ENCODE measurements around the gene BCL7B. TPM values are rescaled to one million over a fixed set of nuclear protein-coding genes. Genes with fewer than 3 reads are reported as not detected.

The BCL7B gene
- 38.6 and 39.3 TPM in 2 replicates for polyA plus RNA-seq (2013)

DNA sequence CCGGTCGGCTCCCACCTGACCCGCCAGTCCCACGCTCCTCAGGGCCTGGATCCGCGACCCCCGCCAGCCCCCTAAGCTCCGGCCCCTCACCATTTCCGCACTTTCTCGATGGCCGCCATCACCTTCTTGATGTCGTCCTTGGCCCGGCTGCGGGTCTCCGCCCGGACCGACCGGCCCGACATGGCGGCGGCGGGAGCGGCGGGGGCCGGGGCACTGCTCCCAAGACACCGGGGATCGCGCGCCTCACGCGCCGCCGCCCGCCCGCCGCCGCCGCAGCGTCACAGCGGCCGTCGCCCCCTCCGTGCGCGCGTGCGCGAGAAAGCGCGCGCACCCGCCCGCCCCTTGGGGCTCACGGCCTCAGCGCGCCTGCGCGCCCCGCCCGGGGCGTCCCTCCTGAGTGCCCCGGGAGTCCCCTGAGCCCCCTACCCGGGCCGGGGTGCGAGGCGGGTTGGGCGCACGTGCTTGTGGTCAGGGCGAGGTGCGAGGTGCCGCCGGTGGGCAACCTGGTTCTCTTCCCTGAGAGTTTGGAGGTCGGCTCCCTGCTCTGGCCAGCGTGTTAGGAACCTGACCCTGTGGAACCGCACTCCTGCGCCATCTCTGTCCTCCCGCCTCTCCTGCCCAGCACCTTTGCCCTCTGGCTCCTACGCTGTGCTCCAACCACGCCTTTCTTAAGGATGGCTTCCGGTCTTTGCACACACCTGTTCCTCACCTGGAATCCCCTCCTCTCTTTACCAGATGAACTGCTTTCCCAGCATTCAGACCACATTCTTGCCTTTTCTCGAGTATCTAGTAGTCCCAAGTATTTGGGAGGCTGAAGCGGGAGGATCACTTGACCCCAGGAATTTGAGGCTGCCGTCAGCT is at the start of gene BCL7B:
BCL7B (minus strand) TSS at position 294 of the 861 bp plus-strand sequence; CDS start at position 182, 112 bp downstream.
- peaks cover 0 to 5% of the 10 kb centered on the region in 2 experiments for H3K4me1 ChIP-seq (ENCODE audit: control insufficient read depth in 1 of 2, insufficient read depth in 2 of 2, low read length in 2 of 2)

DNA sequence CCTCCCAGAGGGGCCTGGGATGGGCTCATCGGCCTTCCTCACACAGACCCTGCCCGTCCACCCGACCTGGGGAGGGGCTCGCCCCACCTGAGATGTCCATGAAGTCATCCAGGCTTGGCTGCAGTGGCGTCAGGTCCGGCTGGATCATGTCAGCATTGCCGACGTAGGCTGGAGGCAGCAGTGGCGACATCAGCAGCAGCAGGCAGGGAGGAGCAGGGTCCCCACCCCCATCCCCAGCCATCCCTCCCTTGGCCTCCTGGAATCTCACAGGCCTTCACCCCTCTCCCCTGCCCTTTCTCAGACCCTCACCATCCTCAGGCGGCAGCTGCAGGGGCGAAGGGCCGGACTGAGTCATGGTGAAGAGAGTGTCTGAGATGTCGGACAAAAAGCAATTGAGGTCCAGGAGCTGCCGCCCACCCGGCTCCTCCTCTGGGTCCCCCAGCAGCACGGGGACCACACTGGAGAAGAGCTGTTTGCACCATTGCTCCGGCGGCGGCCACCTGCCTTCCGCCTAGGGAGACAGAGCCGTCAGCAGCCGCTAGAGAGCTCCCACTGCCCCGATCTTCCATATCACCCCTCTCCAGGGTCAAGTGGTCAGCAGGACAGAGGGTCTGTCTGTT is 48.2 kb upstream of the BCL7B start:
- Histone ChIP-seq H3K36me3 (ENCODE audit: control insufficient read depth in 1 of 2, insufficient read depth in 2 of 2, low read length in 2 of 2) (no peaks in the 10 kb centered on the region), H3K9ac (ENCODE audit: low read length) (no peak overlapping the region), H4K91ac (ENCODE audit: low read depth, low read length) (no peak overlapping the region), H2AFZ (ENCODE audit: insufficient read depth, low read length, poor library complexity) (no peak overlapping the region), H3K4me1 (ENCODE audit: control insufficient read depth in 1 of 2, insufficient read depth in 2 of 2, low read length in 2 of 2) (no peaks in the 10 kb centered on the region), H3K4me3 (ENCODE audit: low read depth, low read length) (no peak overlapping the region), H3K14ac (ENCODE audit: low read length) (no peak overlapping the region), H3K27me3 (ENCODE audit: insufficient read depth, low read length) (no peaks in the 10 kb centered on the region), H2BK120ac (ENCODE audit: insufficient read depth, low read length, poor library complexity) (no peak overlapping the region), H3K79me2 (ENCODE audit: control insufficient read depth, insufficient read depth, low read length, poor library complexity) (no peaks in the 10 kb centered on the region), H3K27ac (ENCODE audit: low read depth, low read length) (no peak overlapping the region), H3K23ac (ENCODE audit: low read length) (no peak overlapping the region), H4K12ac (ENCODE audit: low read depth, low read length) (no peak overlapping the region), H3K9me3 (ENCODE audit: insufficient read depth, low read depth, low read length) (peaks cover 2% of the 10 kb centered on the region), H4K8ac (ENCODE audit: low read depth, low read length) (no peak overlapping the region), H2AK5ac (ENCODE audit: low read length) (no peak overlapping the region), H2BK5ac (ENCODE audit: low read depth, low read length, poor library complexity) (no peak overlapping the region), H3K18ac (ENCODE audit: low read length) (no peak overlapping the region), H2BK12ac (ENCODE audit: low read length) (no peak overlapping the region), H3K79me1 (ENCODE audit: low read length) (peaks cover 2% of the 10 kb centered on the region), H3K4ac (ENCODE audit: low read depth, low read length) (no peak overlapping the region), H3K4me2 (ENCODE audit: low read length) (no peak overlapping the region)
- WGBS (ENCODE audit: extremely low coverage, insufficient coverage, insufficient read length), result no CpG with 5 or more reads among the region's 23 CpGs
- no peak for DNase-seq

More for the DNA sequence above, at the start of gene BCL7B:
- H4K8ac ChIP-seq (ENCODE audit: low read depth, low read length), result peak within 1 kb of the TSS; percentile 99
- H3K18ac ChIP-seq (ENCODE audit: low read length), result peak within 1 kb of the TSS; percentile 99
- H3K36me3 ChIP-seq (ENCODE audit: control insufficient read depth in 1 of 2, insufficient read depth in 2 of 2, low read length in 2 of 2), result peaks cover 3 to 5% of the 10 kb centered on the region in 2 experiments
- peak within 1 kb of the TSS; percentile 83 for H2AFZ ChIP-seq (ENCODE audit: insufficient read depth, low read length, poor library complexity)
- H3K27ac ChIP-seq (ENCODE audit: low read depth, low read length), result peak within 1 kb of the TSS; percentile 99
- H4K91ac ChIP-seq (ENCODE audit: low read depth, low read length), result peak within 1 kb of the TSS; percentile 98
- peaks cover 11% of the 10 kb centered on the region for H3K79me2 ChIP-seq (ENCODE audit: control insufficient read depth, insufficient read depth, low read length, poor library complexity)
- peak within 1 kb of the TSS; percentile 96 for H4K12ac ChIP-seq (ENCODE audit: low read depth, low read length)
- peak within 1 kb of the TSS; percentile 99 for H2BK5ac ChIP-seq (ENCODE audit: low read depth, low read length, poor library complexity)
- peak within 1 kb of the TSS; percentile 97 for H3K4ac ChIP-seq (ENCODE audit: low read depth, low read length)
- H3K4me3 ChIP-seq (ENCODE audit: low read depth, low read length), result peak within 1 kb of the TSS; percentile 93
- H3K27me3 ChIP-seq (ENCODE audit: insufficient read depth, low read length), result no peaks in the 10 kb centered on the region
- H3K9ac ChIP-seq (ENCODE audit: low read length), result peak within 1 kb of the TSS; percentile 94
- H3K9me3 ChIP-seq (ENCODE audit: insufficient read depth, low read depth, low read length), result peaks cover under 1% of the 10 kb centered on the region
- peak within 1 kb of the TSS; percentile 98 for H2BK120ac ChIP-seq (ENCODE audit: insufficient read depth, low read length, poor library complexity)
- peak within 1 kb of the TSS; percentile 93 for H3K4me2 ChIP-seq (ENCODE audit: low read length)
- peak within 1 kb of the TSS; percentile 99 for H3K14ac ChIP-seq (ENCODE audit: low read length)
- no CpG with 5 or more reads among the region's 83 CpGs for WGBS (ENCODE audit: extremely low coverage, insufficient coverage, insufficient read length)
- no peak within 1 kb of the TSS for H2BK12ac ChIP-seq (ENCODE audit: low read length)
- no peak within 1 kb of the TSS for H3K23ac ChIP-seq (ENCODE audit: low read length)
- H2AK5ac ChIP-seq (ENCODE audit: low read length), result peak within 1 kb of the TSS; percentile 23
- H3K79me1 ChIP-seq (ENCODE audit: low read length), result peaks cover 8% of the 10 kb centered on the region
- peak; percentile 89 to 91 for DNase-seq

DNA sequence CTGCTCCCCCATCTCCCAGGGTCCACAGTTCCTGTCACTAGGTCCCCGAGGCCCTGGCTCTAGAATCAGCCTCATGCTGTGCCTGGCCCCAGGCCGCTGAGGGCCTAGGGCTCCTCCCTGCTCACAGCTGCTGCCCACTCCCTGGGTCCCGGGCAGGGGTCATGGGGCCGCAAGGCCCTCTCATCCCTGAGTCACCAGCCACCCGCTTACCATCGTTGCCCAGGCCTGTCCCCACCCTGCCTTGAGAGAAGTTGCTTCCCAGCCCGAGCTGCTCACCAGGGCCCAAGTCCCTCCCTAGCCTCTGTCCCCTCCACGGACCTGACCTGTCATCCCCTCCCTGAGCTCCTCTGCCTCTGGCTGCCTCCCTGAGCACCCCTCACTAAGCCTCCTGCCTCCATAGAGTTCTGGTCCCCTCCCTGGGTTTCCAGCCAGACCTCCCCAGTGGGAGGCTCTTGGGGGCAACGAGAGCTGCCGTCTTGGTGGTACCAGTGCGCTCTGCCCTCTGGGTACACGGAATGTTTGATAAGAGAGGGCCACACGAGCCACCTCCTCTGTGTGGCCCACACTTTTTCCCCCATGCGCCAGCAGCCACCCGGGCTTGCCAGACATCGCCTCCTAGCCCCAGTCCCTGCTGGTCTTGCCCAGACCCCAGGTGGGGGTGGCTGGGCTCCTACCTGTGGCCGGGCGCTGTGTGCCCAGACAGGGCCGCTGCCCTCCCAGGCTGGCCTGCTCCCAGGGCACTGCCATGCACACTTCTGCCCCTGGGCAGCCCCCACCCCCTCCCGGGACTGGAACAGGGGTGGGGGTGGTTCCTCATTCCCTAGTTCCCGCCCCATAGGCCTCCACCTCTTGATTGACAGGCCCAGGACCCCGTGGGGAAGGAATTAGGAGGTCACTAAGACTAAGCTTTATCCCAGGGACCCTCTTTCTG is 45.5 kb upstream of the BCL7B start:
- no peak overlapping the region for H2AK5ac ChIP-seq (ENCODE audit: low read length)
- H3K4me3 ChIP-seq (ENCODE audit: low read depth, low read length), result no peak overlapping the region
- no peak overlapping the region for H3K27ac ChIP-seq (ENCODE audit: low read depth, low read length)
- no peaks in the 10 kb centered on the region for H3K27me3 ChIP-seq (ENCODE audit: insufficient read depth, low read length)
- no peak overlapping the region for H4K8ac ChIP-seq (ENCODE audit: low read depth, low read length)
- no peak overlapping the region for H2BK5ac ChIP-seq (ENCODE audit: low read depth, low read length, poor library complexity)
- H2AFZ ChIP-seq (ENCODE audit: insufficient read depth, low read length, poor library complexity), result no peak overlapping the region
- H3K4me2 ChIP-seq (ENCODE audit: low read length), result no peak overlapping the region
- no peaks in the 10 kb centered on the region for H3K79me2 ChIP-seq (ENCODE audit: control insufficient read depth, insufficient read depth, low read length, poor library complexity)
- H4K91ac ChIP-seq (ENCODE audit: low read depth, low read length), result no peak overlapping the region
- no peaks in the 10 kb centered on the region for H3K4me1 ChIP-seq (ENCODE audit: control insufficient read depth in 1 of 2, insufficient read depth in 2 of 2, low read length in 2 of 2)
- H2BK120ac ChIP-seq (ENCODE audit: insufficient read depth, low read length, poor library complexity), result no peak overlapping the region
- no peak overlapping the region for H3K14ac ChIP-seq (ENCODE audit: low read length)
- H3K79me1 ChIP-seq (ENCODE audit: low read length), result no peaks in the 10 kb centered on the region
- H3K23ac ChIP-seq (ENCODE audit: low read length), result no peak overlapping the region
- WGBS (ENCODE audit: extremely low coverage, insufficient coverage, insufficient read length), result no CpG with 5 or more reads among the region's 22 CpGs
- H3K18ac ChIP-seq (ENCODE audit: low read length), result no peak overlapping the region
- H3K4ac ChIP-seq (ENCODE audit: low read depth, low read length), result no peak overlapping the region
- no peaks in the 10 kb centered on the region for H3K36me3 ChIP-seq (ENCODE audit: control insufficient read depth in 1 of 2, insufficient read depth in 2 of 2, low read length in 2 of 2)
- no peak overlapping the region for H4K12ac ChIP-seq (ENCODE audit: low read depth, low read length)
- DNase-seq, result no peak
- H3K9me3 ChIP-seq (ENCODE audit: insufficient read depth, low read depth, low read length), result peaks cover 2% of the 10 kb centered on the region
- no peak overlapping the region for H3K9ac ChIP-seq (ENCODE audit: low read length)
- H2BK12ac ChIP-seq (ENCODE audit: low read length), result no peak overlapping the region

DNA sequence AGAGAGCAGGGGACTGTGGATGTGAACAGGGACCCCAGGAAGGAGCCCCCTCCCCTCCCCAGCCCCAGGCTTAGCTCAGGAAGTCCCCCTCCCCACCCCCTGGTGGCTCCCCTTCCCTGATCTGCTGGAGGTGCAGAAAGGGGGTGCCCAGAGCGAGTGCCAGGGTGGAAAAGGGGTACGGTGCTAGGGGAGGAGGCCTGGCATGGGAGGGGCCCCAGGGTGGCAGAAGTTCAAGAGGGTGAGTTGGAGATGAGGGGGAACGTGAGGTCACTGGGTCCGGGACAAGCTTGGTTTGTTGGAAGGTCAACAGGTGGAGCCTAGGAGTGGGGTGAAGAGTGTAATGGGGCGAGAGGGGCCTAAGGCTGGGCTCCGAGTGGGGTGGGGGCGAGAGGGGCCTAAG is 42.4 kb upstream of the BCL7B start:
- H3K14ac ChIP-seq (ENCODE audit: low read length), result no peak overlapping the region
- H3K9me3 ChIP-seq (ENCODE audit: insufficient read depth, low read depth, low read length), result peaks cover 2% of the 10 kb centered on the region
- no CpG with 5 or more reads among the region's 7 CpGs for WGBS (ENCODE audit: extremely low coverage, insufficient coverage, insufficient read length)
- H4K8ac ChIP-seq (ENCODE audit: low read depth, low read length), result no peak overlapping the region
- no peaks in the 10 kb centered on the region for H3K79me2 ChIP-seq (ENCODE audit: control insufficient read depth, insufficient read depth, low read length, poor library complexity)
- H4K91ac ChIP-seq (ENCODE audit: low read depth, low read length), result no peak overlapping the region
- H3K9ac ChIP-seq (ENCODE audit: low read length), result no peak overlapping the region
- H3K79me1 ChIP-seq (ENCODE audit: low read length), result no peaks in the 10 kb centered on the region
- no peaks in the 10 kb centered on the region for H3K36me3 ChIP-seq (ENCODE audit: control insufficient read depth in 1 of 2, insufficient read depth in 2 of 2, low read length in 2 of 2)
- no peak overlapping the region for H3K4me2 ChIP-seq (ENCODE audit: low read length)
- H4K12ac ChIP-seq (ENCODE audit: low read depth, low read length), result no peak overlapping the region
- no peaks in the 10 kb centered on the region for H3K27me3 ChIP-seq (ENCODE audit: insufficient read depth, low read length)
- no peak for DNase-seq
- no peak overlapping the region for H3K23ac ChIP-seq (ENCODE audit: low read length)
- no peak overlapping the region for H2BK5ac ChIP-seq (ENCODE audit: low read depth, low read length, poor library complexity)
- H2AFZ ChIP-seq (ENCODE audit: insufficient read depth, low read length, poor library complexity), result no peak overlapping the region
- no peak overlapping the region for H3K18ac ChIP-seq (ENCODE audit: low read length)
- no peak overlapping the region for H2BK12ac ChIP-seq (ENCODE audit: low read length)
- no peaks in the 10 kb centered on the region for H3K4me1 ChIP-seq (ENCODE audit: control insufficient read depth in 1 of 2, insufficient read depth in 2 of 2, low read length in 2 of 2)
- H3K4me3 ChIP-seq (ENCODE audit: low read depth, low read length), result no peak overlapping the region
- no peak overlapping the region for H2AK5ac ChIP-seq (ENCODE audit: low read length)
- no peak overlapping the region for H2BK120ac ChIP-seq (ENCODE audit: insufficient read depth, low read length, poor library complexity)
- H3K4ac ChIP-seq (ENCODE audit: low read depth, low read length), result no peak overlapping the region
- no peak overlapping the region for H3K27ac ChIP-seq (ENCODE audit: low read depth, low read length)

Data from trophoblast cell (in vitro differentiated cells and primary cell).